HG03521 (cell line): ENCODE results near the gene ASAP3.
"Not testable (repeated sequence)": the region's sequence is repeated elsewhere in the genome, so short reads cannot be mapped to it uniquely, and the experiment has no call there.

Source experiments
- ATAC-seq: cut with Tn5 transposase; IDR thresholded peaks from one replicate; pipeline ENCODE4 v1.9.1; 2021; ENCODE audit warnings: mild to moderate bottlenecking, moderate library complexity; ENCODE audit not compliant: unreplicated experiment

ASAP3 gene

DNA sequence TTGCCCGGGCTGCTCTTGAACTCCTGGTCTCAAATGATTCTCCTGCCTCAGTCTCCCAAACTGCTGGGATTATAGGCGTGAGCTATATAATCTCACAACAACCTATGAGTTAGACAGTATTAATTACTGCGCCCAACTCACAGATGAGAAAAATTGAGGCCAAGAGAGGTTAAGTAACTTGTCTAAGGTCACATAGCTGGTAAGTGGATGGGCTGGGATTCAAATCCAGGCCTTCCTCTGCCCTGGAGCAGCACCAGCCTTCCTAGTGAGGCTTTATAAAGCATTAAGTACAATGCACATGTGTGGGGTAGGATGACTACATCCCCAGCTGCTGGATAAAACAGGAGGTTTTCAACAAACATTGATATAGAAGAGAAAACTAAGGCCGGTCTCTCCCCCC lies 31.9 kb upstream of the ASAP3 start:
- no peak for ATAC-seq

DNA sequence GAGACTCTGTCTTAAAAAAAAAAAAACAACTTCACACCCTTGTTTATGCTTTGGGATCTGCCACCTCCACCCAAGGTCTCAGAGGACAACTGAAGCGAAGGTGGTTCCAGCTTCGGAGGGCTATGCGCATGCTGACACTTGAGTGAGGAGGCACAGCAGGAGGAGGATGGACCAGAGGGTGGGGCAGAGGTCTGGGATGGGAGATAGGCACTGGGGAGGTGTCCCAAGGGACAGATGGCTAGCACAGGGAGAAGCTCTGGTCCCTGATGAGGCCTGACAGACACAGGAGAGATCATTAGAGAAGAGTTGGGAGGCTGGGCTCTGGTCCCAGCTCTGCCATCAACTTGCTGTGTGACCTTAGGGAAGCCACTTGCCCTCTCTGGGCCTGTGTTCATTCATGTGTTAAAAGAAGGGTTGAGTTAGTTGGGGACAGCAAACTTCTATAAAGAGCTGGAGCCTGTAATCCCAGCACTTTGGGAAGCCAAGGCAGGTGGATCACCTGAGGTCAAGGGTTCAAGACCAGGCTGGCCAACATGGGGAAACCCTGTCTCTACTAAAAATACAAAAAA lies 30.2 kb upstream of the ASAP3 start:
- ATAC-seq: no peak

DNA sequence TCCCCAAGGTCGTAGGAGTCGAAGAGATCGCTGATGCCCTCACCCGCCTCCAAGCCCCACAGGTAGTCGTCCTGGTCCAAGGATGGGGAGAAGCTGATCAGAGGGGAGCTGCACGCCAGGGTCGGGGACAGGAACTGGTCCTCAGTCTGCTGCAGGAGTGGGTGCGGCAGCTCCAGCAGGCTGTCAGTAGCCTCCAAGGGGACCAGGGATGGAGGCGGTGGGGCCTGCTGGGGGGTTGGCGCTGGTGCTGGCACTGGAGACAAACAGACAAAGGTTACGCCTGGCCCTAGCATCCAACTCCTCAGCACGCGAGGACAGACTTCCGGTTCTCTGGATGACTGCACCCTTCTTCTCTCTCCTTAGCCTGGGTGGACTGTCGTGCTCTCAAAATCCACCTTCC lies 25.9 kb upstream of the ASAP3 start:
- no peak for ATAC-seq

DNA sequence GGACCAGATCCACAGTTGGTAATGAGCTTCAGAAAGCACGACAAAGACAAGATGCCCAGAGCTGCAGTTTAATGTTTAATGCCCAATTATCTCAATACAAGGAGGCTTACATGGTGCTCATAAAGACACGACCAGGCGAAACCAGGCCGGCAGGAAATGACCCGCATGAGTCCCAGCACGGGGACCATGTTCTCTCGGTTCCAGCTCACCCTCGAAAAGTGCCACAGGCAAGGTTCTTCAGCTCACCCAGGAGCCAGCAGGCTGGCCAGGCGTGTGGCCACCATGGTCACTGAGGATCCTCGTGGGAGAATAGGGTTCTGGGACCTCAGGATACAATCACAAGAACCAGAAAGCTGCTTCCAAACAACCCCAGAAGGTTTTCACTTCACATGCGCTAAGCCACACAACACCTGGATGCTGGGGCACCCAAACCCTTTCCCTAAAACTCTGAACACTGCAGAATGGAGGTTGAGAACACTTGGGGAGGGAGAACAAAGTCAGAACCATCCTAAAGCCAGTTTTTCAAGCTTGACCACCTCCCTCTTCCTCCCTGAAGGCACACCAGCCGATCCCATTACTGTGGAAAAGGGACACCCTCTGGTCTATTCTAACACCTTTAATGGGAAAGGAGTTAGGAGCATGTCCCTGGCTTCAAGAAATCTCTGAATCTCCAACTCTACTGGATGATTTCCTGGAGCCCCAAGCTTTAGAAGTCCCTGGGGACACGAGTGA lies 22.6 kb upstream of the ASAP3 start:
- ATAC-seq: no peak

DNA sequence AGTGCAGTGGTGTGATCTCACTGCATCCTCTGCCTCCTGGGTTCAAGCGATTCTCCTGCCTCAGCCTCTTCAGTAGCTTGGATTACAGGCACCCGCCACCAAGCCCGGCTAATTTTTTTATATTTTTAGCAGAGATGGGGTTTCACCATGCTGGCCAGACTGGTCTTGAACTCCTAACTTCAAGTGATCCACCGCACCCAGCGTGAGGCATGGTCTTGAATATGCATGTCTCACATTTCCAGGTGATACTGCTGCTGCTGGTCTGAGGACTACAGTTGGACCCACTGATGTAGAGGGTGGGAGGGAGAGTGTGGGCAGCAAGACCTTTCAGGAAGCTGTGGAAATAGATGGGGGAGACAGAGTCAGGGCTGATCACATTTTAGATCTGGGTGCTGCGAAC lies 21.9 kb upstream of the ASAP3 start:
- ATAC-seq: no peak

DNA sequence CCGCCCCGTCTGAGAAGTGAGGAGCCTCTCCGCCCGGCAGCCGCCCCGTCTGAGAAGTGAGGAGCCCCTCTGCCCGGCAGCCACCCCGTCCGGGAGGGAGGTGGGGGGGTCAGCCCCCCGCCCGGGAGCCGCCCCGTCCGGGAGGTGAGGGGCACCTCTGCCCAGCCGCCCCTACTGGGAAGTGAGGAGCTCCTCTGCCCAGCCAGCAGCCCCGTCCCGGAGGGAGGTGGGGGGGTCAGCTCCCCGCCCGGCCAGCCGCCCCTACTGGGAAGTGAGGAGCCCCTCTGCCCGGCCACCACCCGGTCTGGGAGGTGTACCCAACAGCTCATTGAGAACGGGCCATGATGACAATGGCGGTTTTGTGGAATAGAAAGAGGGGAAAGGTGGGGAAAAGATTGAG lies 20.2 kb upstream of the ASAP3 start:
- ATAC-seq: not testable (repeated sequence)

DNA sequence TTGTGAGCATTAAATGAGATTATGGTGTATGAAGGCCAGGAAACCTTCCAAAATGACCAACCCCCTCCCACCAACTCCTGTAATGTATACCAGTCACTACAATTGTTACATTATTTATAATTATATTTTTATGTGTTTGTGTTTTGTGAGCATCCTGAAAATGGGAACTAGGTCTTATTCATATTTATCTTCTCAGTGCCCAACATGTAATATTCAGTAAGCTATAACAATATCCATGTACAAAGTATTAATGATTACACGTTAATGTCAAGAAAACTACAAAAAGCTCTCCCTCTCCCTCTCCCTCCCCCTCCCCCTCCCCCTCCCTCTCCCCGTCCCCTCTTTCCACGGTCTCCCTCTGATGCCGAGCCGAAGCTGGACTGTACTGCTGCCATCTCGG lies 19.0 kb upstream of the ASAP3 start:
- no peak for ATAC-seq

DNA sequence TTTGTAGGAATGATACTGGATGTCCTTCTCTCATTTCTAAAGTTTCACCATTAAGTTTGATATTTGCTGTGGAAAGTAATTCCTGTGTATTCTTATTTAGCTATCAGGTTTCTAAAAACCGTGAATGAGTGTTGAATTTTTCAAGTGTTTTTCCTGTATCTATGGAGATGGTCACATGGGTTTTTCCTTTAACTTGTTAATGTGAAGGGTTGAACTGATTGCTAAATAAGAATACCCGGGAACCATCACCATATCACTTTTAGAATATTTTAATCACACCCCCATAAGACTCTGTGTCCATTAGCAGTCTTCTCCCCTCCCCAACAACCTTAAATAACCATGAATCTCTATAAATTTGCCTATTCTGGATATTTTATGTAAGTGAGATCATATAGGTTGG lies 16.5 kb upstream of the ASAP3 start:
- ATAC-seq: no peak

DNA sequence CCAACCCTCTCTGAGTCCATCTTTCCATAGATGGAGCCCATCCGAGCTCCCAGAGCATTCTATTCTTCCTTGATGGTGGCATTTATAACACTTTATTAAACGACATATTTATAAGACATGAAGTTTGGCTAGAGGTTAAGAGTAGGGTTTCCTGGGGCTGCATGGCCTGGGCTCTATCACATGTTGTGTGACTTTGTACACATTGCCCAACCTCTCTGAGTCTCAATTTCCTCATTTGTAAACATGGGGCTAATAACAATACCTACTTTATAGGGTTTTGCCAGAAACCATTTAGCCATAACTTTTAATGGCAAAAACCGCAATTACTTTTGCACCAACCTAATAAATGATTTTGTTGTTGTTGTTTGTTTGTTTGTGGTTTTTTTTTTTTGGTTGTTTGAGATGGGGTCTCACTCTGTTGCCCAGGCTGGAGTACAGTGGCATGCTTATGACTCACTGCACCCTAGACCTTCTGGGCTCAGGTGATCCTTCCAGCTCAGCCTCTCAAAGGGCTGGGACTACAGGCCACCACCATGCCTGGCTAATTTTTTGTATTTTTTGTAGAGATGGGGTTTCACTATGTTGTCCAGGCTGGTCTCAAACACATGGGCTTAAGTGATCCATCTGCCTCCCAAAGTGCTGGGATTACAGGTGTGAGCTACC lies 13.9 kb upstream of the ASAP3 start:
- ATAC-seq: no peak

DNA sequence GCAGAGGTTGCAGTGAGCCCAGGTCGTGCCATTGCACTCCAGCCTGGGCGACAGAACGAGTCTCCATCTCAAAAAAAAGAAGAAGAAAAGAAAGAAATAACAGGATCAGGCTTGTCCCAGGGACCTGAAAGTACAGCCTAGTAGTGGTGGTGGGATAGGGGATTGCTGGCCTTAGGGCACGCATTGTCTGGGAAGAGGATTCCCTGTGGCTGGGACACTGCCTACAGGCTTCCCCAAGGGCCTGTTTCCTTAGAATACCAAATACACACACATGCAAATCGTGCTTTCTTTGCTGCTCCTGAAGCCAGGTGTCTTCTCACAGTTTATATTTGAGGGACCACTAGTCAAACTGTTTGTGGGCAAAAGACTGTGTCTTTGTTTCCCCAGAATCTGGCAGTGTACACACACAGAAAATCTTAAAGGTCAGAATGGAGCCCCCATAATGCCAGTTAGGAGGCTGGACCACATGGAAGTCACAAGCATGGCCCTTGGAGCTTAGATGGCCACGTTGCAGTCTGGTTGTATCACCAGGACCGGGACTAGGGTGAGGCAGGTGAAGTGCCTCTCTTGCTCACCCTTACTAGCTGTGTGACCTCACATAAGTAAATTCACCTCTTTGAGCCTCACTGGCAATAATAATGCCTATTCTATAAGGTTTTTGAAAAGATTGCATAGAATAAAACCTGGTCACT lies 12.7 kb upstream of the ASAP3 start:
- ATAC-seq: no peak

DNA sequence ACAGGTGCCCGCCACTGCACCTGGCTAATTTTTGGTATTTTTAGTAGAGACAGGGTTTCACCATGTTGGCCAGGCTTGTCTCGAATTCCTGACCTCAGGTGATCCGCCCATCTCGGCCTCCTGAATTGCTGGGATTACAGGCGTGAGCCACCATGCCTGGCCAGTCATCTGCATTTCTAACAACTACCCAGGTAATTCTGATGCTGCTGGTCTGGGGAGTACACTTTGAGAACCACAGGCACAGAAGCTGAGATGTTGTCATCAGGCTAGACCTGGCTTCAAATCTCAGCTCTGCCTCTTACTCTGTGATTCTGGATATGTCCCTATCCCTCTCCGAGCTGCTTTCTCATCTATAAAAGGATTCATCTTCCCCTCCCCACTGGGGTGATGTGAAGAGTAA lies 10.9 kb upstream of the ASAP3 start:
- not testable (repeated sequence) for ATAC-seq

DNA sequence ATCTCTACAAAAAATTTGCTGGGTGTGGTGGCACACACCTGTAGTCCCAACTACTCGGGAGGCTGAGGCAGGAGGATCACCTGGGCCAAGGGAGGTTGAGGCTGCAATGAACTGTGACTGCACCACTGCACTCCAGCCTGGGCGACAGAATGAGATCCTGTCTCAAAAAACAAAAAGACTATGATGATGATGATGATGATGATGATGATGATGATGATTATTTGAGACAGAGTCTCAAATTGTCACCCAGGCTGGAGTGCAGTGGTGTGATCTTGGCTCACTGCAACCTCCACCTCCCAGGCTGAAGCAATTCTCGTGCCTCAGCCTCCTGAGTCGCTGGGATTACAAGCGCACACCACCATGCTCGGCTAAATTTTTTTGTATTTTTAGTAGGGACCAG lies 8.8 kb upstream of the ASAP3 start:
- not testable (repeated sequence) for ATAC-seq

DNA sequence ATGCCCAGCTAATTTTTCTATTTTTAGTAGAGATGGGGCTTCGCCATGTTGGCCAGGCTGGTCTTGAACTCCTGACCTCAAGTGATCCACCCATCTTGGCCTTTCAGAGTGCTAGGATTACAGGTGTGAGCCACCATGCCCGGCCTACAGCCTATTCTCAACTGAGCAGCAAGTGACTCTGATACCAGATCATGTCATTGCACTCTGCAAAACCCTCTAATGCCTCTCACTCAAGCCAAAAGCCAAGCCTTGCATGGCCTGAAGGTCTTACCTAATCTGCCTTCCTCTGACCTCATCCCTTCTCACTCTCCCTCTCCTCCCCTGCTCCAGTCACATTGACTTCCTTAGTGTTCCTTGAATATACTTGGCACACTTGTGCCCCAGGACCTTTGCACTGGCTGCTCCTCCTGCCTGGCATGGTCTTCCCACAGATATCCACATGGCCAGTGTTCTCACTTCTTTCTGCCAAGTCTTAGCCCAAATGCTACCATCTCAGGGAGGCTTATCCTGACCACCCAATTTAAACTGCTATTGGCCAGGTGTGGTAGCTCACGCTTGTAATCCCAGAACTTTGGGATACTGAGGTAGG lies 8.2 kb upstream of the ASAP3 start:
- no peak for ATAC-seq

DNA sequence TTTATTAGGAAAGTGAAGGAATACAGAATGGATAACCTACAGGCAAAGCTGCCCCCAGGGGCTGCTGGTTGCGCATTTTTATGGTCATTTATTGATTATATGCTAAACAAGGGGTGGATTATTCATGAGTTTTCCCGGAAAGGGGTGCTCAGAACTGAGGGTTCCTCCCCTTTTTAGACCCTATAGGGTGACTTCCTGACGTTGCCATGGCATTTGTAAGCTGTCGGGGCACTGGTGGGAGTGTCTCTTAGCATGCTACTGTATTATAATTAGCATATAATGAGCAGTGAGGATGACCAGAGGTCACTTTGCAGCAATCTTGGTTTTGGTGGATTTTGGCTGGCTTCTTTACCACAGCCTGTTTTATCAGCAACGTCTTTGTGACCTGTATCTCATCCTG lies 5.9 kb upstream of the ASAP3 start:
- no peak for ATAC-seq

DNA sequence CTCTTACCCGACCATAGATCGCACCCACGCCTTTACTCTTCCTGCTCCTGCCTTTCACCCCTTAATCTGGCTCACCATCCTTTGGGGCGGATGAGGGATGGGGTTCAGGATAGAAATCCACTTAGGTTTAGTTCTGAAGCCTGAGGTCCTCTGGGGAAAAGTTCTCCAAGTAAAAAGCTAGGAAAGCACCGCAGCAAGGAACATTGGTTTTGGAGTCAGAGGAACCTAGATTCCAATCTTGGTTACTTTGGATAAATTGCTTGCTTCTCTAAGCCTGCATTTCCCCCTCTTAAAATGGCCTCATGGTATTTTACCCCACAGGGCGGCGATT lies 988 bp upstream of the ASAP3 start:
- no peak for ATAC-seq

DNA sequence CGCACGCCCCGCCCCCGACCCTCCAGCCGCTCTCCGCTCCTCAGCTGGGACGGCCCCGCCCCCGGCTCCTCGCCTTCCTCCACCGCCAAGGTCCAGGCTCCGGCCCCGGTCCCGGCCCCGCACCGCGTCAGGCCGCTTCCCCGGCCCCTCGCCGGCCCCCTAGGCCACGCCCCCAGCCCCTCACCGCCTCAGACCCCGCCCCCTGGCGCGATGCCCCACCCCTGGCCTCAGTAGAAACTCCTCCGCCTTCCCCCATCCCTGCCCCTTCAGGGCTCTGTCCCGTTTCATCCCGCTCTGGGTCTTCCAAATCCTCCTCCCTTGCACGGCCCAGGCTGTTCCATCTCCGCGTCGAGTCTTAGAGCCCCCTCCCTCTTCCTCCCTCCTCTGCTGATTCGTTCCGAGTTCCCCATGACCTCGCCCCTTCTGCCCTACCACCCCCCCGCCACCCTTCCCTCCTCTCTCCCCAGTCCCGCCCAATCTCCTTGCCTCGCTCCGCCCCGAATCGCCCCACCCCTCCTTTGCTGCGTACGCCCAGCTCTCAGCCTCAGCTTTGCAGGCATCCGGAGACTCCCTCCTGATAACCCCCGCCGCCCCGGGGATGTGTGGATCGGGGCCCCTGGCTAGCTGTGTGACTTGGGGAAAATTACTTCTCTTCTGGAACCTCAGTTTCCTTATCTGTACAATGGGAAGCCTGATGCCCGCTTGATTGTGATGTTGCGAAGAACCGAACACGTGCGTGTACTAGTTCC lies 448 bp upstream of the ASAP3 start:
- ATAC-seq: no peak

DNA sequence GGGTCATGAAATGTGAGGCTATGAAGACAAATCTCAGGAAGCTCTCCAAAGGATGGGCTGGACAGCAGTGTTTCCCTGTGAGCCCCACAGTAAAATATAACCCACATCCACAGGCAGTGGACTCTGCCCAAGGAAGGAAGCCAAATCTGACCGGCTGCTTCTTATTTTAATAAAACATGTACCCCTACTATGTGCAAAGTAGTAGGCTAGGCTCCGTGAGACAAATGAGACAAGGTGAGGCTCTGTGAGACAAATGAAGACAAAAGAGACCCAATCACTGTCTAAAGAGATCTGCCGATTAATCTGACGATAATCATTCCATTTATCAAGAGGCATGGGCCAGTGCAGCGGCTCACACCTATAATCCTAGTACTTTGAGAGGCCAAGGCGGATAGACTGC lies 2.1 kb downstream of the ASAP3 start:
- no peak for ATAC-seq

DNA sequence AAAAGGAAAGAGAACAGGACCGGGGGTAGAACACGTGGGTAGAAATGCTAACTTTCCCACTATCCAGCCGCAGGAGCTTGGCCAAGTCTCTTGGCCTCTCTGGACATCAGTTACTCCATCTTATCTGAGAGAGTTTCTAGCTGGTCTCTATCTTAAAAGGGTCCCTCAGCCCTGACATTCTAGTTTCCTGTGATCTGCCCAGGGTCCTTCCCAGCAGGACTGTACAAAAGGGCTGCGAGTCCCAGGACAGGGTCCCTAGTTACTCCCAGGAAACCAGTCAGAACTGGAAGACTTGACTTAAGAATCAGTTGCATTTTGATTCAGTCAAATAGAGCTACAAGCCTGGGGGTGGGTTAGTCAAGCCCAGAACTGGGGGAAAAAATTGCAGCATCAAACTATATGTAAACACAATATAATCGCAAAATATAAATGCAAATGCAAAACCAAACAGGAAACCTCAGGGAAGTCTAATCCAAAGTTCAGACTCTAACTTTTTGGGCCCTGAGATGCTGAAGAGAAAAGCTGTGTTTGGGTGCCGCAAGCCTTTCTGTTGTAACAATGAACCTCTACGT lies 2.9 kb downstream of the ASAP3 start:
- ATAC-seq: no peak

DNA sequence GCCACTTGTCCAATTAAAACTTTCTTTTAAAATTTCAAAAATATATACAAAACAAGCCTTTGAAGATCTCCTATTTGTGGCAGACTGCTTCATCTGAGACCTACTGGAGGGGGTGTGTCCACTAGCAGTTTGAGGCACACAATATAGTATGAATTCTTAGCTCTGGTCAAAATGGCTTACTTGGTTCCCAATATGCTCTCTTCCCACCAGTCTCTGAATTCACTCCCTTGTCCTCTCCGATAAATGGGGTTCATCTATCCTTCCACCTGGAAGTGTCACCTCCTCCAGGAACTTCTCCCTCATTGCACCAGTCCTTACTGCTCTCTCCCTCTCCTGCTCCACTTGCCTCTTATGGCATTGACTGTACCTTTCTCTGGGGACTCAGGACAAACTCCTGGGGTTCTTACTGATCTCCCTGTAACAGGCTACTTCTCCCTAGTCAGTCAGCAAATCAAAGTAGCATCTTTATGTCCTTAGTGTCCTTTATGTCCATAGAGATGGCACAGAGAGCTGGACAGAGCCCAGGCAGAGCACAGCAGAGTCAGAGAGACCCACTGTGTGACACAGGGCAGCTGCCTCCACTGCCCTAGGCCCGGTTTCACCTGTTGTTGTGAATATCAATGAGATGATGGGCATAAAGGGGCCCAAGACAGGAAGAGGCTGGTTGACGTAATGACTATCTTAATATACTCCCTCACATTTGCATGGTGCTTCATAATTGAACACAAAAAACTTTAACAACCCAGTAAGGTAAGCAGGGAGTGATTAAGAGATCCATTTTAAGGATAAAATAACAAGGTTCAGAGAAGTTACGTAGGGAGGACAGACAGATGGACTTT lies 3.6 kb downstream of the ASAP3 start:
- no peak for ATAC-seq

DNA sequence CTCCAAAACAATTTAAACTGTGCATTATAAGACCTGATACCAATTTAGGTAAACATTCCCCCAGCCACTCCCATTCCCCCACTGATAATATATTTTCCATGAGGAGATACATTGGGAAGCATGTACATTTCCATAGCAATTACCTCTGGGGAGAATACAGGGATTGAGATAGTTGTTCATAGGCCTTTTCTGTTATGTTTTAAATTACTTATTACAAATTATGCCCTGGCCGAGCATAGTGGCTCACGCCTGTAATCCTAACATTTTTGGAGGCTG lies 4.4 kb downstream of the ASAP3 start:
- ATAC-seq: no peak
